Hepatocyte (in vitro differentiated cells): ENCODE results near the gene RELCH. TPM values are rescaled to one million over a fixed set of nuclear protein-coding genes. Genes with fewer than 3 reads are reported as not detected.
A peak's percentile ranks its signal among the peaks of the same experiment; 100 is the strongest.

Source experiments
- DNase-seq: peaks from one replicate; pipeline ENCODE4 v3.0.0-alpha.2; 2016; ENCODE audit warnings: low spot score
- H2AFZ ChIP-seq: fragments of 200-600 bp; sonication (generic); 2 replicates; pipeline ENCODE4 v1.6.0; 2016; ENCODE audit warnings: antibody characterized with exemption, mild to moderate bottlenecking
- H3K27ac ChIP-seq: fragments of 200-600 bp; sonication (generic); 2 replicates; pipeline ENCODE4 v1.5.1; 2016; ENCODE audit warnings: mild to moderate bottlenecking
- H3K27me3 ChIP-seq: fragments of 200-600 bp; sonication (generic); 2 replicates; pipeline ENCODE4 v1.6.1; 2016
- H3K36me3 ChIP-seq: fragments of 200-600 bp; sonication (generic); replicated peaks from 2 replicates; pipeline ENCODE4 v1.5.1; 2016; ENCODE audit warnings: low read depth; ENCODE audit not compliant: insufficient read depth
- H3K4me1 ChIP-seq: fragments of 200-600 bp; sonication (generic); 2 replicates; pipeline ENCODE4 v1.5.1; 2016; ENCODE audit warnings: mild to moderate bottlenecking, moderate library complexity; ENCODE audit not compliant: insufficient read depth
- H3K4me2 ChIP-seq: fragments of 200-600 bp; sonication (generic); 2 replicates; pipeline ENCODE4 v1.6.0; 2016
- H3K4me3 ChIP-seq: fragments of 200-600 bp; sonication (generic); 2 replicates; pipeline ENCODE4 v1.5.1; 2016; ENCODE audit warnings: mild to moderate bottlenecking
- H3K79me2 ChIP-seq: fragments of 200-600 bp; sonication (generic); 2 replicates; pipeline ENCODE4 v1.6.0; 2017; ENCODE audit warnings: mild to moderate bottlenecking
- H3K9me2 ChIP-seq: fragments of 200-600 bp; sonication (generic); replicated peaks from 2 replicates; pipeline ENCODE4 v1.6.0; 2017; ENCODE audit warnings: mild to moderate bottlenecking; ENCODE audit not compliant: insufficient read depth
- H3K9me3 ChIP-seq: fragments of 200-600 bp; sonication (generic); 2 replicates; pipeline ENCODE4 v1.5.1; 2016; ENCODE audit warnings: low read depth, mild to moderate bottlenecking
- H4K20me1 ChIP-seq: fragments of 200-600 bp; sonication (generic); 2 replicates; pipeline ENCODE4 v1.6.0; 2016; ENCODE audit warnings: mild to moderate bottlenecking; ENCODE audit not compliant: insufficient read depth, poor library complexity, severe bottlenecking
- EZH2 ChIP-seq: fragments of 200-600 bp; sonication (generic); IDR thresholded peaks from 2 replicates; pipeline ENCODE4 v1.6.1; 2016; ENCODE audit warnings: antibody characterized with exemption, mild to moderate bottlenecking, borderline replicate concordance
- EZH2phosphoT487 ChIP-seq: fragments of 200-600 bp; sonication (generic); IDR thresholded peaks from one replicate; pipeline ENCODE4 v1.6.1; 2018; ENCODE audit warnings: antibody characterized with exemption, mild to moderate bottlenecking, low read depth, moderate library complexity; ENCODE audit not compliant: unreplicated experiment, severe bottlenecking
- WGBS: methylation state at CpG from one replicate; pipeline ENCODE4 v1.1.6; 2016; ENCODE audit warnings: low lambda C conversion rate; ENCODE audit errors: missing lambda C conversion rate; 5-methylcytosine and 5-hydroxymethylcytosine counted together
- polyA plus RNA-seq: library from polyadenylated mRNA; unstranded; fragments of >200 nt; fragmentation: Nextera tagmentation; extraction: Ambion mirVana; gene quantifications from 2 replicates; pipeline ENCODE4 v1.2.1, GENCODE V29; 2016
- total RNA-seq: library from RNA; depleted of rRNA; stranded (reverse); fragments of >200 nt; gene quantifications from 2 replicates; pipeline ENCODE4 v1.2.3, GENCODE V29; 2014
- TF ChIP-seq, protein P1 (sequence below): fragments of 200-600 bp; sonication (generic); IDR thresholded peaks from 2 replicates; pipeline ENCODE4 v1.5.1; 2016; ENCODE audit warnings: antibody characterized with exemption, mild to moderate bottlenecking; ENCODE audit not compliant: poor library complexity

The RELCH gene
- total and polyA plus RNA-seq, 2 experiments from 2014 or later, result 8.3 to 45.8 TPM

DNA sequence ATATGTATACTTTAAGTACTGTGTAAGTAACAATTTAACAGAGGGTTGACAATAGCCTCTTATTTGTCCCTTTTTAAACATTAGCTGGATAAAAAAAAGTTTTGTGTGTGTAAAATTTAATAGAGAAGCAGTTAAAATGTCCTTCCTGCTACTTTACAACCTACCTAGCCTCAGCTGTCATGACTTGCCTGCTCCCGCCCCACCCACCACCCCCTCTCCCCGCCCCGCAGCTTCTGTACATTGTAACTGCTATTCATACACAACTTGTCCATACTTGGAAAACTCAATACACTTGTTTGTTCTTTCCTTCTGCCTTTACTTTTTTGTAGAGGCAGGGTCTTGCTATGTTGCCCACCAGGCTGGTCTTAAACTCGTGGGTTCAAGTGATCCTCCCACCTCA is 19.5 kb downstream of the RELCH start:
- Histone ChIP-seq H3K27ac (no peak overlapping the region), H3K27me3 (no peaks in the 10 kb centered on the region), H3K4me3 (no peak overlapping the region), H3K4me2 (no peak overlapping the region), H3K9me3 (no peaks in the 10 kb centered on the region), H3K4me1 (peaks cover 1% of the 10 kb centered on the region), H4K20me1 (no peaks in the 10 kb centered on the region), H3K9me2 (no peaks in the 10 kb centered on the region), H3K36me3 (no peaks in the 10 kb centered on the region), H3K79me2 (peaks cover 90% of the 10 kb centered on the region), H2AFZ (no peak overlapping the region)
- 60% methylated on average over 4 of the region's 4 CpGs for WGBS
- TF ChIP-seq EZH2phosphoT487, result no peak
- TF ChIP-seq, protein P1, sequence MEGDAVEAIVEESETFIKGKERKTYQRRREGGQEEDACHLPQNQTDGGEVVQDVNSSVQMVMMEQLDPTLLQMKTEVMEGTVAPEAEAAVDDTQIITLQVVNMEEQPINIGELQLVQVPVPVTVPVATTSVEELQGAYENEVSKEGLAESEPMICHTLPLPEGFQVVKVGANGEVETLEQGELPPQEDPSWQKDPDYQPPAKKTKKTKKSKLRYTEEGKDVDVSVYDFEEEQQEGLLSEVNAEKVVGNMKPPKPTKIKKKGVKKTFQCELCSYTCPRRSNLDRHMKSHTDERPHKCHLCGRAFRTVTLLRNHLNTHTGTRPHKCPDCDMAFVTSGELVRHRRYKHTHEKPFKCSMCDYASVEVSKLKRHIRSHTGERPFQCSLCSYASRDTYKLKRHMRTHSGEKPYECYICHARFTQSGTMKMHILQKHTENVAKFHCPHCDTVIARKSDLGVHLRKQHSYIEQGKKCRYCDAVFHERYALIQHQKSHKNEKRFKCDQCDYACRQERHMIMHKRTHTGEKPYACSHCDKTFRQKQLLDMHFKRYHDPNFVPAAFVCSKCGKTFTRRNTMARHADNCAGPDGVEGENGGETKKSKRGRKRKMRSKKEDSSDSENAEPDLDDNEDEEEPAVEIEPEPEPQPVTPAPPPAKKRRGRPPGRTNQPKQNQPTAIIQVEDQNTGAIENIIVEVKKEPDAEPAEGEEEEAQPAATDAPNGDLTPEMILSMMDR, result no peak
- no peak for TF ChIP-seq EZH2
- DNase-seq, result no peak

DNA sequence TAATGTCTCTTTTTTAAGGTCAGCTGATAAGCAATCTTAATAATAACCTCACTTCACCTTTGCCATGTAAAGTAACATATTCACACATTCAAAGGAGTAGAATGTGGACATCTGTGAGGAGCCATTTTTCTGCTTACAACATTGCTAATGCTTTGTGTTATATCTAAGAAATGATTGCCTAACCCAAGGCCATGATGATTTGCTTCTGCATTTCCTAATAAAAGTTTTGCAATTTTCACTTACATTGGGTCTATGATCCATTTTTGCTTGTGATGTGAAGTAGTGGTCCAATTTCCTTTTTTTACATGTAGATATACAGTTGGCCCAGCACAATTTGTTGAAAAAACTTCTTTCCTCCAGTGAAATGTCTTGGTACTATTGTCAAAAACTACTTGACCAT is 22.0 kb downstream of the RELCH start:
- TF ChIP-seq, protein P1, result no peak
- TF ChIP-seq EZH2, result no peak
- TF ChIP-seq EZH2phosphoT487, result no peak
- H3K4me1 ChIP-seq, result no peaks in the 10 kb centered on the region

DNA sequence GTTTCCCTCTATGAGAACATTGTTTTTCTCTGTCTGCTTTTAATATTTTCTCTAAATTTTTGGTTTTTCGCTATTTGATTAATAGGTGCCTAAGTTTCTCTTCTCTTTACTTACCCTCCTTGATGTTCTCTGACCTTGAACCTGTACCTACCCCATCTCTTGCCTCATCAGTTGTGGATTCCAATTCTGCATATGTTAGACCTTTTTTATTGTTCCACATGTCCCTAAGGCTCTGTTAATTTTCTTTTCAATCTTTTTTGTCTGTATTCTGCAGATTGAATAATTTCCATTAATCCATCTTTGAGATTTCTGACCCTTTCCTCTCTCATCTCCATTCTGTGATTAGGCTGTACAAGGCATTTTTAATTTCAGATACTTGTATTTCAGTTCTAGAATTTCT is 23.1 kb downstream of the RELCH start:
- H3K27me3 ChIP-seq, result no peaks in the 10 kb centered on the region
- no peaks in the 10 kb centered on the region for H3K9me3 ChIP-seq
- no peaks in the 10 kb centered on the region for H3K36me3 ChIP-seq
- H4K20me1 ChIP-seq, result no peaks in the 10 kb centered on the region
- H3K79me2 ChIP-seq, result peaks cover 75% of the 10 kb centered on the region
- WGBS, result 95% methylated on average over 1 of the region's 1 CpG
- TF ChIP-seq, protein P1, result no peak
- TF ChIP-seq EZH2 (no peak), EZH2phosphoT487 (no peak)
- no peak overlapping the region for H2AFZ ChIP-seq
- H3K4me1 ChIP-seq, result no peaks in the 10 kb centered on the region
- no peak for DNase-seq
- H3K4me3 ChIP-seq, result no peak overlapping the region
- H3K27ac ChIP-seq, result no peak overlapping the region
- H3K9me2 ChIP-seq, result no peaks in the 10 kb centered on the region
- no peak overlapping the region for H3K4me2 ChIP-seq

More for the DNA sequence above, 22.0 kb downstream of the RELCH start:
- H3K4me2 ChIP-seq, result no peak overlapping the region
- H3K27me3 ChIP-seq, result no peaks in the 10 kb centered on the region
- H3K9me2 ChIP-seq, result no peaks in the 10 kb centered on the region
- H3K9me3 ChIP-seq, result no peaks in the 10 kb centered on the region
- H4K20me1 ChIP-seq, result no peaks in the 10 kb centered on the region
- DNase-seq, result no peak
- no peak overlapping the region for H3K27ac ChIP-seq
- no peak overlapping the region for H2AFZ ChIP-seq
- H3K4me3 ChIP-seq, result no peak overlapping the region
- no peaks in the 10 kb centered on the region for H3K36me3 ChIP-seq
- peaks cover 86% of the 10 kb centered on the region for H3K79me2 ChIP-seq

DNA sequence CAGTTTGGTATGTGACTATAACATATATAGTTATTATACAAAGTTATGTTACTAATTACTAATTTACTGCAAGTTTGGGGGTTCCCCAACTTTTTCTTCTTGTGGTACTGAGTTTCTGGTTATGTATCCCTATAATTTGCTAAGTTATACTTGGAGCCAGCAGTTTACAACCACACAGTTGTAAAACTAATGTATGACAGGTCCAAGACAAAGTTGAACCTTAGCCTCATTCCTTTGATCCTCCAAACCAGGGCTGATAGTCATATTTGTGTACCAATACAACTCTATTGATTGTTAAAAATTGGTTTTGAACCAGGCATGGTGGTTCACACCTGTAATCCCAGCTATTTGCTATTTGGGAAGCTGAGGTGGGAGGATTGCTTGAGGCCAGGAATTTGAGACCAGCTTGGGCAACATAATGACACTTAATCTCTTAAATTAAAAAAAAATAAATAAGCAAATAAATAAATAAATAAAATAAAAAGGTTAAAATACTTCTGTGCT is 24.3 kb downstream of the RELCH start:
- Histone ChIP-seq H3K9me2 (no peaks in the 10 kb centered on the region), H2AFZ (no peak overlapping the region), H3K4me2 (no peak overlapping the region), H3K79me2 (peaks cover 62% of the 10 kb centered on the region), H3K4me3 (no peak overlapping the region), H4K20me1 (no peaks in the 10 kb centered on the region), H3K27ac (no peak overlapping the region), H3K9me3 (no peaks in the 10 kb centered on the region), H3K4me1 (no peaks in the 10 kb centered on the region), H3K27me3 (no peaks in the 10 kb centered on the region), H3K36me3 (no peaks in the 10 kb centered on the region)
- peak; percentile 8 for DNase-seq
- TF ChIP-seq, protein P1, result no peak
- TF ChIP-seq EZH2 (no peak), EZH2phosphoT487 (no peak)
